GM19467 (cell line): ENCODE results near the gene NPIPA7.
"Not testable (repeated sequence)": the region's sequence is repeated elsewhere in the genome, so short reads cannot be mapped to it uniquely, and the experiment has no call there.

ENCODE experiments used
- ATAC-seq: cut with Tn5 transposase; IDR thresholded peaks from one replicate; pipeline ENCODE4 v1.9.1; 2021; ENCODE audit warnings: mild to moderate bottlenecking, moderate library complexity; ENCODE audit not compliant: unreplicated experiment

The NPIPA7 gene

GRCh38 chr16:16378840-16379239, at the start of gene NPIPA7:
Gene NPIPA7, plus strand, starts transcription at chr16:16379140. Its CDS starts 105 bp downstream, at chr16:16379245.
- ATAC-seq, result not testable (repeated sequence)

- ATAC-seq, result not testable (repeated sequence)
Observed at GRCh38 chr16:16331466-16331865, 47.5 kb upstream of the NPIPA7 start.

- ATAC-seq, result not testable (repeated sequence)
Observed at GRCh38 chr16:16357556-16357955, 21.4 kb upstream of the NPIPA7 start.

GRCh38 chr16:16358539-16359240, 20.2 kb upstream of the NPIPA7 start:
- ATAC-seq, result not testable (repeated sequence)

- not testable (repeated sequence) for ATAC-seq
Observed at GRCh38 chr16:16363595-16363994, 15.3 kb upstream of the NPIPA7 start.

- ATAC-seq, result not testable (repeated sequence)
Observed at GRCh38 chr16:16364100-16364499, 14.8 kb upstream of the NPIPA7 start.

DNA sequence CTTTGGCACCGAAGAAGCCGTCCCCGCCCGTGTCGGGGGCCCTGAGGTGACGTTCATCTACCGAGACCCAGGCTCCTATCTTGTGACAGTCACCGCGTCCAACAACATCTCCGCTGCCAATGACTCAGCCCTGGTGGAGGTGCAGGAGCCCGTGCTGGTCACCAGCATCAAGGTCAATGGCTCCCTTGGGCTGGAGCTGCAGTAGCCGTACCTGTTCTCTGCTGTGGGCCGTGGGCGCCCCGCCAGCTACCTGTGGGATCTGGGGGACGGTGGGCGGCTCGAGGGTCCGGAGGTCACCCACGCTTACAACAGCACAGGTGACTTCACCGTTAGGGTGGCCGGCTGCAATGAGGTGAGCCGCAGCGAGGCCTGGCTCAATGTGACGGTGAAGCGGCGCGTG, 14.2 kb upstream of the NPIPA7 start:
- ATAC-seq, result not testable (repeated sequence)

DNA sequence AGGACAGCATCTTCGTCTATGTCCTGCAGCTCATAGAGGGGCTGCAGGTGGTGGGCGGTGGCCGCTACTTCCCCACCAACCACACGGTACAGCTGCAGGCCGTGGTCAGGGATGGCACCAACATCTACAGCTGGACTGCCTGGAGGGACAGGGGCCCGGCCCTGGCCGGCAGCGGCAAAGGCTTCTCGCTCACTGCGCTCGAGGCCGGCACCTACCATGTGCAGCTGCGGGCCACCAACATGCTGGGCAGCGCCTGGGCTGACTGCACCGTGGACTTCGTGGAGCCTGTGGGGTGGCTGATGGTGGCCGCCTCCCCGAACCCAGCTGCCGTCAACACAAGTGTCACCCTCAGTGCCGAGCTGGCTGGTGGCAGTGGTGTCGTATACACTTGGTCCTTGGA, 13.6 kb upstream of the NPIPA7 start:
- ATAC-seq, result not testable (repeated sequence)

DNA sequence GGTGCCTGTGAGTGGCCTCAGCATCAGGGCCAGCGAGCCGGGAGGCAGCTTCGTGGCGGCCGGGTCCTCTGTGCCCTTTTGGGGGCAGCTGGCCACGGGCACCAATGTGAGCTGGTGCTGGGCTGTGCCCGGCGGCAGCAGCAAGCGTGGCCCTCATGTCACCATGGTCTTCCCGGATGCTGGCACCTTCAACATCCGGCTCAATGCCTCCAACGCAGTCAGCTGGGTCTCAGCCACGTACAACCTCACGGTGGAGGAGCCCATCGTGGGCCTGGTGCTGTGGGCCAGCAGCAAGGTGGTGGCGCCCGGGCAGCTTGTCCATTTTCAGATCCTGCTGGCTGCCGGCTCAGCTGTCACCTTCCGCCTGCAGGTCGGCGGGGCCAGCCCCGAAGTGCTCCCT, 13.1 kb upstream of the NPIPA7 start:
- ATAC-seq, result not testable (repeated sequence)

DNA sequence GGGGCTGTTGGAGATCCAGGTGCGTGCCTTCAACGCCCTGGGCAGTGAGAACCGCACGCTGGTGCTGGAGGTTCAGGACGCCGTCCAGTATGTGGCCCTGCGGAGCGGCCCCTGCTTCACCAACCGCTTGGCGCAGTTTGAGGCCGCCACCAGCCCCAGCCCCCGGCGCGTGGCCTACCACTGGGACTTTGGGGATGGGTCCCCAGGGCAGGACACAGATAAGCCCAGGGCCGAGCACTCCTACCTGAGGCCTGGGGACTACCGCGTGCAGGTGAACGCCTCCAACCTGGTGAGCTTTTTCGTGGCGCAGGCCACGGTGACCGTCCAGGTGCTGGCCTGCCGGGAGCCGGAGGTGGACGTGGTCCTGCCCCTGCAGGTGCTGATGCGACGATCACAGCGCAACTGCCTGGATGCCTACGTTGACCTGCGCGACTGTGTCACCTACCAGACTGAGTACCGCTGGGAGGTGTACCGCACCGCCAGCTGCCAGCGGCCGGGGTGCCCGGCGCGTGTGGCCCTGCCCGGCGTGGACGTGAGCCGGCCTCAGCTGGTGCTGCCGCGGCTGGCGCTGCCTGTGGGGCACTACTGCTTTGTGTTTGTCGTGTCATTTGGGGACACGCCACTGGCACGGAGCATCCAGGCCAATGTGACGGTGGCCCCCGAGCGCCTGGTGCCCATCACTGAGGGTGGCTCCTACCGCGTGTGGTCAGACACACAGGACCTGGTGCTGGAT, 12.2 kb upstream of the NPIPA7 start:
- ATAC-seq, result not testable (repeated sequence)

DNA sequence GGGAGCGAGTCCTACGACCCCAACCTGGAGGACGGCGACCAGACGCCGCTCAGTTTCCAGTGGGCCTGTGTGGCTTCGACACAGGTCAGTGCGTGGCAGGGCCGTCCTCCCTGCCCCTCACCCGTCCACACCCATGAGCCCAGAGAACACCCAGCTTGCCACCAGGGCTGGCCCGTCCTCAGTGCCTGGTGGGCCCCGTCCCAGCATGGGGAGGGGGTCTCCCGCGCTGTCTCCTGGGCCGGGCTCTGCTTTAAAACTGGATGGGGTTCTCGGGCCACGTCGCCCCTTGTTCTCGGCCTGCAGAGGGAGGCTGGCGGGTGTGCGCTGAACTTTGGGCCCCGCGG, 11.7 kb upstream of the NPIPA7 start:
- not testable (repeated sequence) for ATAC-seq

DNA sequence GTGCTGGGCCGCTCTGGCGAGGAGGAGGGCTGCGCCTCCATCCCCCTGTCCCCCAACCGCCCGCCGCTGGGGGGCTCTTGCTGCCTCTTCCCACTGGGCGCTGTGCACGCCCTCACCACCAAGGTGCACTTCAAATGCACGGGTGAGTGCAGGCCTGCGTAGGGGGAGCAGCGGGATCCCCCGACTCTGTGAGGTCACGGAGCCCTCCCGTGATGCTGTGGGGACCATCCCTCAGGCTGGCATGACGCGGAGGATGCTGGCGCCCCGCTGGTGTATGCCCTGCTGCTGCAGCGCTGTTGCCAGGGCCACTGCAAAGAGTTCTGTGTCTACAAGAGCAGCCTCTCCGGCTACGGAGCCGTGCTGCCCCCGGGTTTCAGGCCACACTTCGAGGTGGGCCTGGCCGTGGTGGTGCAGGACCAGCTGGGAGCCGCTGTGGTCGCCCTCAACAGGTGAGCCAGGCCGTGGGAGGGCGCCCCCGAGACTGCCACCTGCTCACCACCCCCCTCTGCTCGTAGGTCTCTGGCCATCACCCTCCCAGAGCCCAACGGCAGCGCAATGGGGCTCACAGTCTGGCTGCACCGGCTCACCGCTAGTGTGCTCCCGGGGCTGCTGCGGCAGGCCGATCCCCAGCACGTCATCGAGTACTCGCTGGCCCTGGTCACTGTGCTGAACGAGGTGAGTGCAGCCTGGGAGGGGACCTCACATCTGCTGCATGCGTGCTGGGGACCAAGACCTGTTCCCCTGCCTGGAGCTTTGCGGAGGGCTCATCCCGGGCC, 9.7 kb upstream of the NPIPA7 start:
- ATAC-seq, result not testable (repeated sequence)

- ATAC-seq, result not testable (repeated sequence)
Observed at GRCh38 chr16:16371136-16371735, 7.7 kb upstream of the NPIPA7 start.

- not testable (repeated sequence) for ATAC-seq
Observed at GRCh38 chr16:16374192-16374591, 4.7 kb upstream of the NPIPA7 start.

GRCh38 chr16:16399685-16400084, 20.7 kb downstream of the NPIPA7 start:
- not testable (repeated sequence) for ATAC-seq

GRCh38 chr16:16402333-16402732, 23.4 kb downstream of the NPIPA7 start:
- ATAC-seq, result not testable (repeated sequence)

- not testable (repeated sequence) for ATAC-seq
Observed at GRCh38 chr16:16404283-16404682, 25.3 kb downstream of the NPIPA7 start.

- ATAC-seq, result not testable (repeated sequence)
Observed at GRCh38 chr16:16405421-16405820, 26.5 kb downstream of the NPIPA7 start.

DNA sequence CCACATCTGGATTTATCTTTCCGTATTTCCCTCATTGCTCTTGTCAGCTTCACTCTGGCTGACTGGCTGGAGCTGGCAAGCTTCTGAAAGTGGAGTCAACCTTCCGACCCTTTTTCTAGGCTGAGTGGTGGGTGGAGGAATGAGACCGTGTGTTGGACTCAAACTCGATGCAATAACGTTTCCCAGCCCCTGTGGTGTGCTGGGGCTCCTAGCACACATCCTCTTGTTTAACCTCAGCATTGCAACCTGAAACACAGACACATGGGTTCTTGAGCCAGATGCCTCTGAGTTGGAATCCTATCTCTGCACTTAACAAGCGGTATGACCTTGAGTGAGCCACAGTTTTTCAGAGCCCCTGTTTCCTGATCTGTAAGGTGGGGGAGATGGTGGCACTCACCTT, 29.5 kb downstream of the NPIPA7 start:
- ATAC-seq, result not testable (repeated sequence)

GRCh38 chr16:16413773-16414172, 34.8 kb downstream of the NPIPA7 start:
- ATAC-seq, result not testable (repeated sequence)

DNA sequence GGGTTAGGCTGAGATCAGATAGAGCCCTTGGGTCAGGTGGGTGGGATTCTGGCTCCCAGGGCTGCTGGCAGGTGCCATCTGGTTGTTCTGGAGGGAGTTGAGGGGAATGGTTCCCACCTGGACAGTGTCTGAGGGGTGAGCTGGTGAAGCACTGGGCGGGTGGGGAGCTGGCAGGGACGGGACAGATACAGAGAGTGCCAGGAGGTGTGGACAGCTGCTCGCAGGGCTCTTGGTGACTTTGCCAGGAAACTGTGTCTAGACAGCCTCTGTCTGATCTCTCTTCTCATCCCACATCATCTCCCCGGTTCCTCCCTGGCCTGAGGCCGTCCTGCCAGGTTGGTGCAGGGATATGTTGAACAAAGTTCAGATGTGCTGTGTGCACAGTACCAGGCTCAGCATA, 38.1 kb downstream of the NPIPA7 start:
- ATAC-seq, result not testable (repeated sequence)
